ENCODE data around the gene ZBTB16.

DNA sequence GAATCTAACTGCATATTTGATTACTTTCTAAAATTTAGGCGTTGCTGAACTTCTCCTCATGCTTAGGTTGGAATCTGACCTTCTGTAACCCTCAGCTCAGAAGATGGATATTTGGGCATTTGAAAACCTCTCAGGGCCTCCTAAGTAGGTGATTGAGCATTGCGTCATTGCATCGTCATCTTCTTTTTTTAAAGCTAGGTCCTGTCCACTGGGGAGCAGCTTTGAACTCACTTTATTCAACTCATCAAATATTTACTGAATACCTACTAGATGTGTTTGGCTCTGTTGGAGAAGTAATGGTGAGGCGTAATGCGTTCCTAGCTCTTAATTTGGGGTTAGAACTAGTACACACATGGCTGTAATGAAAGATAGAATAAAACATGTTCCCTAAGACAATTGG, 56.8 kb downstream of the ZBTB16 start:
- TF ChIP-seq CTCF (IDR thresholded peaks at IDR 0.05), result no peak
- no peak for TF ChIP-seq POLR2A (IDR thresholded peaks at IDR 0.05)
- TF ChIP-seq EP300 (IDR thresholded peaks at IDR 0.05), result no peak

All from ovary (tissue), 3 donors.